ENCODE measurements around the gene MAML3. TPM values are rescaled to one million over a fixed set of nuclear protein-coding genes. Genes with fewer than 3 reads are reported as not detected.

The MAML3 gene
- total RNA-seq, 1 donor from 2014 or later: 21.8 TPM

GRCh38 chr4:140103676-140104075 lies 50.3 kb downstream of the MAML3 start:
- Mint-ChIP-seq H3K27me3 (no peaks in the 10 kb centered on the region), H3K27ac (no peak overlapping the region), H3K4me1 (ENCODE audit: unreplicated experiment) (peaks cover 41% of the 10 kb centered on the region), H3K9me3 (peaks cover 9% of the 10 kb centered on the region), H3K4me3 (no peak overlapping the region), H3K36me3 (peaks cover 11% of the 10 kb centered on the region)
- DNase-seq (ENCODE audit: extremely low spot score, unreplicated experiment): no peak
- no peak for TF ChIP-seq CTCF (conservative IDR thresholded peaks at IDR 0.05)

GRCh38 chr4:140102421-140102820 lies 51.6 kb downstream of the MAML3 start:
- Mint-ChIP-seq H3K4me3 (no peak overlapping the region), H3K27ac (peak overlapping the region; percentile 68), H3K27me3 (no peaks in the 10 kb centered on the region), H3K4me1 (ENCODE audit: unreplicated experiment) (peaks cover 37% of the 10 kb centered on the region), H3K9me3 (peaks cover 5% of the 10 kb centered on the region), H3K36me3 (peaks cover 11% of the 10 kb centered on the region)
- TF ChIP-seq CTCF (conservative IDR thresholded peaks at IDR 0.05): no peak
- DNase-seq (ENCODE audit: extremely low spot score, unreplicated experiment): no peak

GRCh38 chr4:140100771-140101170 lies 53.2 kb downstream of the MAML3 start:
- Mint-ChIP-seq H3K4me1 (ENCODE audit: unreplicated experiment) (peaks cover 48% of the 10 kb centered on the region), H3K4me3 (no peak overlapping the region), H3K27me3 (no peaks in the 10 kb centered on the region), H3K27ac (no peak overlapping the region), H3K9me3 (peaks cover 8% of the 10 kb centered on the region), H3K36me3 (peaks cover 12% of the 10 kb centered on the region)
- DNase-seq (ENCODE audit: extremely low spot score, unreplicated experiment): no peak
- no peak for TF ChIP-seq CTCF (conservative IDR thresholded peaks at IDR 0.05)

GRCh38 chr4:140099983-140100382 lies 54.0 kb downstream of the MAML3 start:
- Mint-ChIP-seq H3K4me1 (ENCODE audit: unreplicated experiment) (peaks cover 56% of the 10 kb centered on the region), H3K36me3 (peaks cover 15% of the 10 kb centered on the region), H3K4me3 (peak overlapping the region; percentile 7), H3K27me3 (no peaks in the 10 kb centered on the region), H3K27ac (peak overlapping the region; percentile 74), H3K9me3 (peaks cover 11% of the 10 kb centered on the region)
- no peak for DNase-seq (ENCODE audit: extremely low spot score, unreplicated experiment)
- no peak for TF ChIP-seq CTCF (conservative IDR thresholded peaks at IDR 0.05)

- peaks cover 70% of the 10 kb centered on the region for H3K4me1 Mint-ChIP-seq (ENCODE audit: unreplicated experiment)
- H3K4me3 Mint-ChIP-seq: peak overlapping the region; percentile 42
- no peak for DNase-seq (ENCODE audit: extremely low spot score, unreplicated experiment)
- peaks cover 11% of the 10 kb centered on the region for H3K9me3 Mint-ChIP-seq
- H3K36me3 Mint-ChIP-seq: peaks cover 15% of the 10 kb centered on the region
- H3K27ac Mint-ChIP-seq: peak overlapping the region; percentile 74
- peak; percentile 42 for TF ChIP-seq CTCF (conservative IDR thresholded peaks at IDR 0.05)
- H3K27me3 Mint-ChIP-seq: no peaks in the 10 kb centered on the region
Observed at GRCh38 chr4:140098455-140099160, 55.4 kb downstream of the MAML3 start.
